Astrocyte of the cerebellum (primary cell): Measurements from ENCODE around the gene AMPD1.

Experiments used
- DNase-seq: peaks from one replicate; pipeline ENCODE4 v3.0.0-alpha.2; 2011; ENCODE audit warnings: low read depth
- H3K4me3 ChIP-seq: 2 replicates; pipeline ENCODE4 v1.5.1; 2011; ENCODE audit warnings: mild to moderate bottlenecking, low read depth, low read length, moderate library complexity
- in situ Hi-C: cut with HindIII; loops from 2 replicates; pipeline ENCODE4 v1.10.0; 2017; ENCODE audit warnings: low sequenced_read_pairs
- TF ChIP-seq, protein P1 (sequence below): IDR thresholded peaks from 2 replicates; pipeline ENCODE4 v1.5.1; 2012; ENCODE audit warnings: low read length, low read depth, moderate library complexity, mild to moderate bottlenecking; ENCODE audit errors: missing control alignments

The AMPD1 gene

DNA sequence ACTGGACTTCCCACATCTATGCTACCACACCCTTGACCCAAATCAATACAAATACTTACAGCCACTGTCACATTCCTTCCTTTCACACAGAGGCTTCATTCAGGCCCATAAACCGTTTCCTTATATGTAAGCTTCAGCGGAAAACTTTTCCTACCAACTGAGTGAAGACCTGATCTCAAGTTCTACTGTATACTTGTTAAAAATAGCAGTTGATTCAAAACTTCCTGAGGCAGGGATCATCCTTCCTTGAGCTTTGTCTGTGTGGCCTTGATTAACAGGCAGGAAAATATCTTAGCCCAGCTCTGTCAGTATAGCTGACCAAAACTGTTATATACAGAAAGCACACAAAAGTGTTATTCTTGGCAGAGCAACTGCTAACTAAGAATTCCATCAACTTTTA, 68.2 kb downstream of the AMPD1 start:
- DNase-seq = no peak
- TF ChIP-seq, protein P1, sequence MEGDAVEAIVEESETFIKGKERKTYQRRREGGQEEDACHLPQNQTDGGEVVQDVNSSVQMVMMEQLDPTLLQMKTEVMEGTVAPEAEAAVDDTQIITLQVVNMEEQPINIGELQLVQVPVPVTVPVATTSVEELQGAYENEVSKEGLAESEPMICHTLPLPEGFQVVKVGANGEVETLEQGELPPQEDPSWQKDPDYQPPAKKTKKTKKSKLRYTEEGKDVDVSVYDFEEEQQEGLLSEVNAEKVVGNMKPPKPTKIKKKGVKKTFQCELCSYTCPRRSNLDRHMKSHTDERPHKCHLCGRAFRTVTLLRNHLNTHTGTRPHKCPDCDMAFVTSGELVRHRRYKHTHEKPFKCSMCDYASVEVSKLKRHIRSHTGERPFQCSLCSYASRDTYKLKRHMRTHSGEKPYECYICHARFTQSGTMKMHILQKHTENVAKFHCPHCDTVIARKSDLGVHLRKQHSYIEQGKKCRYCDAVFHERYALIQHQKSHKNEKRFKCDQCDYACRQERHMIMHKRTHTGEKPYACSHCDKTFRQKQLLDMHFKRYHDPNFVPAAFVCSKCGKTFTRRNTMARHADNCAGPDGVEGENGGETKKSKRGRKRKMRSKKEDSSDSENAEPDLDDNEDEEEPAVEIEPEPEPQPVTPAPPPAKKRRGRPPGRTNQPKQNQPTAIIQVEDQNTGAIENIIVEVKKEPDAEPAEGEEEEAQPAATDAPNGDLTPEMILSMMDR = no peak
- in situ Hi-C loops = no loop called here
- H3K4me3 ChIP-seq = no peak overlapping the region

DNA sequence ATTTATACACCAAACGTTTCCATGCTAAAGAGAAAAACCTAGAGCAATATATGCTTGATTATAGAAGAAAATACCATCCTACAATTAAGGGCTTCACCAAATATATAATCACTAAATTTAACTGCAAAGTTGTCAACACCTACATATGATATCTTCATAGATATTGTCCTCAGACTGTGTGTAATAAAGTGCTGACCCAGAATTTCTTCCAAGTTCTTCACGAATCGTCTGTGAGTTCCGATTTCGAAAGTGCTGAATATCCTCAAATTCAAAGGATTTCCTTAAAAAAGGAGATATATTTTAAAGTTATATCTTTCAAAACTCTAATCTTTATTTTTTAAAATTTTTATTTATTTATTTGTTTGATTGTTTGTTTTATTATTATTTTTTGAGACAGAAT, 72.0 kb downstream of the AMPD1 start:
- DNase-seq = no peak
- no peak overlapping the region for H3K4me3 ChIP-seq
- in situ Hi-C loops = no loop called here
- TF ChIP-seq, protein P1 = no peak
